Pancreas (tissue), 10 donors: ENCODE results near the gene FOXD3. TPM values are rescaled to one million over a fixed set of nuclear protein-coding genes. Genes with fewer than 3 reads are reported as not detected.
A peak's percentile ranks its signal among the peaks of the same experiment; 100 is the strongest.

Source experiments
- ATAC-seq, 4 donors: fragments of 200-7000 bp; cut with Tn5 transposase; one replicate each; pipeline versions ENCODE4 v1.8.0 to v1.9.1; 2020; ENCODE audit warnings: mild to moderate bottlenecking in 4 of 4, moderate library complexity in 4 of 4
- DNase-seq, 6 donors: peaks; one replicate each; pipeline ENCODE4 v3.0.0-alpha.2; 2020
- FAIRE-seq: peaks from 2 replicates; lab custom pipeline; 2012; peaks lifted over from hg19 to GRCh38; lab: Jason Lieb, UNC
- H3K27ac ChIP-seq, 4 donors: fragments of 200-600 bp; sonication (generic); 1 replicate in 3 of 4; 2 replicates in 1 of 4; pipeline versions ENCODE4 v1.5.0 to v1.8.0; 2020
- H3K27me3 ChIP-seq, 4 donors: fragments of 200-600 bp; one replicate each; pipeline ENCODE4 v1.8.0; 2021
- H3K36me3 ChIP-seq, 3 donors: fragments of 200-600 bp; sonication (generic) in 1 of 3; one replicate each; pipeline versions ENCODE4 v1.5.0 to v1.8.0; 2020 to 2021
- H3K4me1 ChIP-seq, 3 donors: fragments of 200-600 bp; one replicate each; pipeline ENCODE4 v1.8.0; 2021
- H3K4me3 ChIP-seq, 4 donors: fragments of 200-600 bp; sonication (generic) in 2 of 4; one replicate each; pipeline versions ENCODE4 v1.5.0 to v1.8.0; 2020 to 2021
- H3K9me3 ChIP-seq, 4 donors: fragments of 200-600 bp; one replicate each; pipeline ENCODE4 v1.8.0; 2021
- whole genome bisulfite sequencing, 2 donors: extraction: QIAGEN DNeasy Blood & Tissue Kit; methylation state at CpG; one replicate each; pipeline ENCODE4 v1.1.7; 2013; 5-methylcytosine and 5-hydroxymethylcytosine counted together
- intact Hi-C, 3 donors: fragments of 100-400 bp; cut with DNase I; formaldehyde crosslinking; loops; one replicate each; pipeline versions ENCODE4 v1.11.1 to v1.14.2; 2022
- polyA plus RNA-seq, 2 donors: library from polyadenylated mRNA; stranded (reverse); fragments of 200-250 nt; gene quantifications; one replicate each; pipeline ENCODE4 v1.2.3, GENCODE V29; 2013
- total RNA-seq, 6 donors: library from RNA; stranded (reverse); fragmentation: NEBNext Ultra II Directional in 4 of 6; extraction: Animal tissue kit (Norgen Biotek cat#: 25700) in 4 of 6; gene quantifications; one replicate each; pipeline versions ENCODE4 v1.2.1 to v1.2.4, GENCODE V29; 2021 to 2023
- TF ChIP-seq, protein P1 (sequence below), 4 donors: fragments of 200-600 bp; sonication (generic) in 3 of 4; IDR thresholded peaks; one replicate each; pipeline versions ENCODE4 v1.5.0 to v1.8.0; 2021; ENCODE audit warnings: antibody characterized with exemption in 4 of 4
- donor health status: healthy with polysubstance abuse.
- donor health status: DM: no; HTN: no; CAD: no; lungs with moderate emphysema.
- donor health status: DM: no; HTN: no; CAD: no.
- donor health status: control.
- donor health status: control.
- donor health status: Bipolar disorder and iron deficiency.
- donor health status: DM: yes; HTN: yes; CAD: no.
- donor health status: DM: no; HTN: no; CAD: no.
- donor health status: DM: no; HTN: no; CAD: no.
- donor health status: DM: yes; HTN: yes; CAD: no.

Gene FOXD3
- total and polyA plus RNA-seq, 8 donors: 0.09 to 0.21 (median 0.09) TPM; not detected in 5

GRCh38 chr1:63329621-63330330 lies 7.4 kb downstream of the FOXD3 start:
- ATAC-seq (no peak), FAIRE-seq (no peak), DNase-seq (peak in 2 of 6 donors; percentile 55 to 59)
- 7 to 9% methylated on average over 41 to 50 of the region's 50 CpGs for WGBS, 2 donors
- Histone ChIP-seq H3K4me3 (no peak overlapping the region), H3K36me3 (no peaks in the 10 kb centered on the region), H3K27ac (no peak overlapping the region), H3K9me3 (no peaks in the 10 kb centered on the region), H3K27me3 (peaks cover 9 to 71% (median 30%) of the 10 kb centered on the region in 4 donors), H3K4me1 (no peaks in the 10 kb centered on the region)
- TF ChIP-seq, protein P1, sequence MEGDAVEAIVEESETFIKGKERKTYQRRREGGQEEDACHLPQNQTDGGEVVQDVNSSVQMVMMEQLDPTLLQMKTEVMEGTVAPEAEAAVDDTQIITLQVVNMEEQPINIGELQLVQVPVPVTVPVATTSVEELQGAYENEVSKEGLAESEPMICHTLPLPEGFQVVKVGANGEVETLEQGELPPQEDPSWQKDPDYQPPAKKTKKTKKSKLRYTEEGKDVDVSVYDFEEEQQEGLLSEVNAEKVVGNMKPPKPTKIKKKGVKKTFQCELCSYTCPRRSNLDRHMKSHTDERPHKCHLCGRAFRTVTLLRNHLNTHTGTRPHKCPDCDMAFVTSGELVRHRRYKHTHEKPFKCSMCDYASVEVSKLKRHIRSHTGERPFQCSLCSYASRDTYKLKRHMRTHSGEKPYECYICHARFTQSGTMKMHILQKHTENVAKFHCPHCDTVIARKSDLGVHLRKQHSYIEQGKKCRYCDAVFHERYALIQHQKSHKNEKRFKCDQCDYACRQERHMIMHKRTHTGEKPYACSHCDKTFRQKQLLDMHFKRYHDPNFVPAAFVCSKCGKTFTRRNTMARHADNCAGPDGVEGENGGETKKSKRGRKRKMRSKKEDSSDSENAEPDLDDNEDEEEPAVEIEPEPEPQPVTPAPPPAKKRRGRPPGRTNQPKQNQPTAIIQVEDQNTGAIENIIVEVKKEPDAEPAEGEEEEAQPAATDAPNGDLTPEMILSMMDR (IDR thresholded peaks at IDR 0.05): no peak
- intact Hi-C loops: loop anchor here in 1 of 3 donors (10.0 kb wide), 1 partner anchor 105 kb away; no protein-coding TSS in a partner anchor

- Histone ChIP-seq H3K4me3 (no peak overlapping the region), H3K27ac (no peak overlapping the region), H3K9me3 (no peaks in the 10 kb centered on the region), H3K36me3 (no peaks in the 10 kb centered on the region), H3K27me3 (peaks cover 5 to 64% (median 25%) of the 10 kb centered on the region in 4 donors), H3K4me1 (no peaks in the 10 kb centered on the region)
- TF ChIP-seq, protein P1 (IDR thresholded peaks at IDR 0.05): no peak
- WGBS, 2 donors: 8 to 10% methylated on average over 28 of the region's 28 CpGs
- ATAC-seq (no peak), FAIRE-seq (no peak), DNase-seq (peak in 1 of 6 donors; percentile 71)
- intact Hi-C loops: no loop called here
Observed at GRCh38 chr1:63330331-63330916, 8.1 kb downstream of the FOXD3 start.

- WGBS, 2 donors: 43 to 51% methylated on average over 2 of the region's 2 CpGs
Observed at GRCh38 chr1:63342402-63342801, 20.0 kb downstream of the FOXD3 start.

GRCh38 chr1:63343922-63344321 lies 21.6 kb downstream of the FOXD3 start:
- no peaks in the 10 kb centered on the region for H3K9me3 ChIP-seq
- 88% methylated on average over 1 of the region's 1 CpG for WGBS, 2 donors
- H3K4me3 ChIP-seq: no peak overlapping the region
- H3K27me3 ChIP-seq: no peaks in the 10 kb centered on the region
- TF ChIP-seq, protein P1 (IDR thresholded peaks at IDR 0.05): no peak
- ATAC-seq (no peak), DNase-seq (no peak), FAIRE-seq (no peak)
- no peak overlapping the region for H3K27ac ChIP-seq
- no peaks in the 10 kb centered on the region for H3K36me3 ChIP-seq
- no peaks in the 10 kb centered on the region for H3K4me1 ChIP-seq
- intact Hi-C loops: no loop called here

More at GRCh38 chr1:63342402-63342801, 20.0 kb downstream of the FOXD3 start:
- DNase-seq (no peak), FAIRE-seq (no peak), ATAC-seq (no peak)
- no peaks in the 10 kb centered on the region for H3K9me3 ChIP-seq
- no peaks in the 10 kb centered on the region for H3K27me3 ChIP-seq
- no peak overlapping the region for H3K27ac ChIP-seq
- intact Hi-C loops: no loop called here
- H3K4me1 ChIP-seq: no peaks in the 10 kb centered on the region
- H3K4me3 ChIP-seq: no peak overlapping the region
- H3K36me3 ChIP-seq: no peaks in the 10 kb centered on the region
- TF ChIP-seq, protein P1 (IDR thresholded peaks at IDR 0.05): no peak

- no peaks in the 10 kb centered on the region for H3K9me3 ChIP-seq
- no peak overlapping the region for H3K4me3 ChIP-seq
- no peaks in the 10 kb centered on the region for H3K4me1 ChIP-seq
- FAIRE-seq (no peak), ATAC-seq (no peak), DNase-seq (no peak)
- H3K27me3 ChIP-seq: peaks cover 0 to 4% (median 2%) of the 10 kb centered on the region in 4 donors
- intact Hi-C loops: no loop called here
- no peaks in the 10 kb centered on the region for H3K36me3 ChIP-seq
- H3K27ac ChIP-seq: no peak overlapping the region
- TF ChIP-seq, protein P1 (IDR thresholded peaks at IDR 0.05): no peak
- WGBS, 2 donors: 87 to 91% methylated on average over 5 of the region's 5 CpGs
Observed at GRCh38 chr1:63350320-63350719, 28.0 kb downstream of the FOXD3 start.
